Prostate gland (tissue), 2 donors: ENCODE data around the gene CMKLR1.

Experiments
- CTCF ChIP-seq, 4 experiments: fragments of 200-600 bp in 2 of 4; fragments of 450-650 bp in 2 of 4; sonication (generic) in 2 of 4; IDR thresholded peaks; 1 replicate in 3 of 4; 2 replicates in 1 of 4; pipeline ENCODE4 v1.5.1; 2016 to 2019; ENCODE audit warnings: antibody characterized with exemption in 4 of 4, mild to moderate bottlenecking in 2 of 4, moderate library complexity in 2 of 4
- POLR2A ChIP-seq: fragments of 450-650 bp; IDR thresholded peaks from one replicate; pipeline ENCODE4 v1.6.1; 2016; ENCODE audit warnings: antibody characterized with exemption, mild to moderate bottlenecking

GRCh38 chr12:108277613-108278012 is 61.5 kb downstream of the CMKLR1 start:
- TF ChIP-seq CTCF (IDR thresholded peaks at IDR 0.05) (no peak), POLR2A (no peak)
